NB4 (cell line): Measurements from ENCODE around the gene SLC26A8.
"Not testable (repeated sequence)": the region's sequence is repeated elsewhere in the genome, so short reads cannot be mapped to it uniquely, and the experiment has no call there.

Experiments
- DNase-seq: peaks from one replicate; pipeline ENCODE4 v3.0.0; 2010; ENCODE audit warnings: low read depth
- H3K4me3 ChIP-seq: one replicate; pipeline ENCODE4 v1.5.1; 2011; ENCODE audit warnings: mild to moderate bottlenecking, low read depth, low read length, moderate library complexity
- CTCF ChIP-seq: IDR thresholded peaks from one replicate; pipeline ENCODE4 v1.5.1; 2012; ENCODE audit warnings: low read depth, low read length
- MAX ChIP-seq: IDR thresholded peaks from 2 replicates; pipeline ENCODE4 v1.6.1; 2011; ENCODE audit warnings: low read depth, low read length
- MYC ChIP-seq: IDR thresholded peaks from 2 replicates; pipeline ENCODE4 v1.6.1; 2011; ENCODE audit warnings: low read depth, low read length
- POLR2A ChIP-seq: IDR thresholded peaks from 2 replicates; pipeline ENCODE4 v1.6.1; 2011; ENCODE audit warnings: mild to moderate bottlenecking; ENCODE audit not compliant: insufficient read length; ENCODE audit errors: extremely low read depth

Gene SLC26A8

GRCh38 chr6:35920793-35921732, 103.4 kb downstream of the SLC26A8 start, which contains the start of gene SRPK1:
SRPK1 (minus strand) TSS chr6:35921098; CDS start chr6:35921056, 42 bp downstream.
- peak; percentile 79 for TF ChIP-seq MYC
- peak; percentile 55; the same call in 1 of the 2 replicates for TF ChIP-seq MAX
- no peak for TF ChIP-seq CTCF
- TF ChIP-seq POLR2A = peak; percentile 92
- DNase-seq = peak; percentile 96
- peak within 1 kb of the TSS; percentile 83 for H3K4me3 ChIP-seq

- DNase-seq = peak; percentile 75
- TF ChIP-seq CTCF = no peak
- TF ChIP-seq MYC = peak; percentile 93
- TF ChIP-seq MAX = peak; percentile 90
- peak; percentile 23 for TF ChIP-seq POLR2A
- H3K4me3 ChIP-seq = peak overlapping the region; percentile 83
Observed at GRCh38 chr6:35919827-35920751, 104.4 kb downstream of the SLC26A8 start.

- DNase-seq = peak; percentile 68
- TF ChIP-seq MYC (no peak), CTCF (no peak), POLR2A (no peak), MAX (no peak)
- H3K4me3 ChIP-seq = peak overlapping the region; percentile 83
Observed at GRCh38 chr6:35919085-35919826, 105.2 kb downstream of the SLC26A8 start.

- DNase-seq = not testable (repeated sequence)
- H3K4me3 ChIP-seq = peak overlapping the region; percentile 83
Observed at GRCh38 chr6:35916893-35917292, 107.5 kb downstream of the SLC26A8 start.

- DNase-seq = no peak
- TF ChIP-seq CTCF = no peak
- TF ChIP-seq MAX = no peak
- no peak for TF ChIP-seq POLR2A
- no peak for TF ChIP-seq MYC
- no peak overlapping the region for H3K4me3 ChIP-seq
Observed at GRCh38 chr6:35916056-35916455, 108.4 kb downstream of the SLC26A8 start.

GRCh38 chr6:35914536-35914935, 109.9 kb downstream of the SLC26A8 start:
- no peak for TF ChIP-seq CTCF
- no peak for TF ChIP-seq POLR2A
- no peak for TF ChIP-seq MYC
- no peak for TF ChIP-seq MAX
- no peak for DNase-seq
- H3K4me3 ChIP-seq = no peak overlapping the region
